ENCODE results near the gene PROM1.

PROM1 gene, protein sequence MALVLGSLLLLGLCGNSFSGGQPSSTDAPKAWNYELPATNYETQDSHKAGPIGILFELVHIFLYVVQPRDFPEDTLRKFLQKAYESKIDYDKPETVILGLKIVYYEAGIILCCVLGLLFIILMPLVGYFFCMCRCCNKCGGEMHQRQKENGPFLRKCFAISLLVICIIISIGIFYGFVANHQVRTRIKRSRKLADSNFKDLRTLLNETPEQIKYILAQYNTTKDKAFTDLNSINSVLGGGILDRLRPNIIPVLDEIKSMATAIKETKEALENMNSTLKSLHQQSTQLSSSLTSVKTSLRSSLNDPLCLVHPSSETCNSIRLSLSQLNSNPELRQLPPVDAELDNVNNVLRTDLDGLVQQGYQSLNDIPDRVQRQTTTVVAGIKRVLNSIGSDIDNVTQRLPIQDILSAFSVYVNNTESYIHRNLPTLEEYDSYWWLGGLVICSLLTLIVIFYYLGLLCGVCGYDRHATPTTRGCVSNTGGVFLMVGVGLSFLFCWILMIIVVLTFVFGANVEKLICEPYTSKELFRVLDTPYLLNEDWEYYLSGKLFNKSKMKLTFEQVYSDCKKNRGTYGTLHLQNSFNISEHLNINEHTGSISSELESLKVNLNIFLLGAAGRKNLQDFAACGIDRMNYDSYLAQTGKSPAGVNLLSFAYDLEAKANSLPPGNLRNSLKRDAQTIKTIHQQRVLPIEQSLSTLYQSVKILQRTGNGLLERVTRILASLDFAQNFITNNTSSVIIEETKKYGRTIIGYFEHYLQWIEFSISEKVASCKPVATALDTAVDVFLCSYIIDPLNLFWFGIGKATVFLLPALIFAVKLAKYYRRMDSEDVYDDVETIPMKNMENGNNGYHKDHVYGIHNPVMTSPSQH

DNA sequence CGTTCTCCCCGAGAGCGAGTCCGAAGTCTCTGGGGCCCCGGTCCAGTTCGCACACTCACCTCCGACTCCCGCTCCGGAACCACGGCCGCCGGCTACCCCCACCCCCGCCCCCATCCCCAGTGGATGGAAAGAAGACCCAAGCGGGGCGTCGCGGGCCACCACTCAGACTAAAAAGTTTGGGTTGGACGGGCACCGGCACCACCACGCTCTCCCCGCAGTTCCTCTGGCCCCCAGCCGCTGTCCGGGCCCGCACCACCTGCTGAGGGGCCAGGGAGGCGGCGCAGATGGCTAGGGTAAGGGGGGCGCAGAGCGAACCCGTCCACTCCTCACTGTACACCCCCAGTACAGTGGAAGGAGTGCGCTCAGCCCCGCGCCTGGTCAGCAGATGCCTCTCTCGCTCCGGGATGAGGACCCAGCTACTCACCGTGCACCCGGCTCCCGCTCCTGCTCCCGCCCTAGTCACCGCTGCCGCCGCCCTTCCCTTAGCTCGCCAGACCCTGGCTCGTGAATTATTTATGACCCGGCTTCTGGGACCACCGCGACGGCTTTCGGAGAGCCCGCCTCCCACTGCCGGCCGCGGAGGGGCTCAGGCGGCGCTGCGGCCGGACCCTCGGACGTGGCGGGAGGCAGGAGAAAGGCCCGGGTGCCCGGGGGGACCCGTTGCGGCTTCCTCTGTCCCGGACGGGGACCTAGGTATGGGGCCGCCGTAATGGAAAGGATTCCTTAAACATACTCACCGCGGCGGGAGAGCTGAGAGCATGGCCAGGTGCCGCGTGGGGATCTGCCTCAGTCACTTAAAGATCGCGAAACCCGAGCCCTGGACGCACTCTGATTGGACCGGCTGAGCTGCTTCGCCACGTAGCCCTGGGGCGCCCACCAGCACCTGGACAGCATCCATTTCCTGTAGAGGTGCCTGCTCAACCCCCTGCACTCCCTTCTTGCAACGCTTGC, at the start of gene PROM1:
PROM1 (minus strand) TSS at position 783 of the 951 bp plus-strand sequence. CDS start 8,117 bp downstream, outside the sequence.
- no peak within 1 kb of the TSS for H3K4me3 ChIP-seq (ENCODE audit: low read length)
- no peak within 1 kb of the TSS for H3K4me2 ChIP-seq (ENCODE audit: low read depth, low read length)
- H3K9me2 ChIP-seq (replicated peaks; ENCODE audit: insufficient read depth, low read length) = no peaks in the 10 kb centered on the region
- H3K36me3 ChIP-seq (replicated peaks; ENCODE audit: insufficient read depth, low read length) = no peaks in the 10 kb centered on the region
- no peak within 1 kb of the TSS for H3K9ac ChIP-seq (ENCODE audit: low read length)
- H3K79me2 ChIP-seq (ENCODE audit: low read length) = no peaks in the 10 kb centered on the region
- H3K9me3 ChIP-seq (replicated peaks; ENCODE audit: insufficient read depth, low read length) = no peaks in the 10 kb centered on the region
- H4K20me1 ChIP-seq (ENCODE audit: insufficient read depth, low read length) = no peaks in the 10 kb centered on the region
- TF ChIP-seq, protein P1, sequence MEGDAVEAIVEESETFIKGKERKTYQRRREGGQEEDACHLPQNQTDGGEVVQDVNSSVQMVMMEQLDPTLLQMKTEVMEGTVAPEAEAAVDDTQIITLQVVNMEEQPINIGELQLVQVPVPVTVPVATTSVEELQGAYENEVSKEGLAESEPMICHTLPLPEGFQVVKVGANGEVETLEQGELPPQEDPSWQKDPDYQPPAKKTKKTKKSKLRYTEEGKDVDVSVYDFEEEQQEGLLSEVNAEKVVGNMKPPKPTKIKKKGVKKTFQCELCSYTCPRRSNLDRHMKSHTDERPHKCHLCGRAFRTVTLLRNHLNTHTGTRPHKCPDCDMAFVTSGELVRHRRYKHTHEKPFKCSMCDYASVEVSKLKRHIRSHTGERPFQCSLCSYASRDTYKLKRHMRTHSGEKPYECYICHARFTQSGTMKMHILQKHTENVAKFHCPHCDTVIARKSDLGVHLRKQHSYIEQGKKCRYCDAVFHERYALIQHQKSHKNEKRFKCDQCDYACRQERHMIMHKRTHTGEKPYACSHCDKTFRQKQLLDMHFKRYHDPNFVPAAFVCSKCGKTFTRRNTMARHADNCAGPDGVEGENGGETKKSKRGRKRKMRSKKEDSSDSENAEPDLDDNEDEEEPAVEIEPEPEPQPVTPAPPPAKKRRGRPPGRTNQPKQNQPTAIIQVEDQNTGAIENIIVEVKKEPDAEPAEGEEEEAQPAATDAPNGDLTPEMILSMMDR (IDR thresholded peaks at IDR 0.05; ENCODE audit: low read length) = no peak
- no peak for TF ChIP-seq EZH2phosphoT487 (IDR thresholded peaks at IDR 0.05; ENCODE audit: low read length)
- no peak for TF ChIP-seq EZH2 (optimal IDR thresholded peaks at IDR 0.05; ENCODE audit: low read depth, low read length)
- no peak for DNase-seq
- peaks cover 38% of the 10 kb centered on the region for H3K27me3 ChIP-seq (replicated peaks; ENCODE audit: insufficient read depth, low read length)
- no peak within 1 kb of the TSS for H3K27ac ChIP-seq (ENCODE audit: low read length)
- no peak within 1 kb of the TSS for H2AFZ ChIP-seq (ENCODE audit: low read length)
- peaks cover 14% of the 10 kb centered on the region for H3K4me1 ChIP-seq (ENCODE audit: low read length)
- no peaks in the 10 kb centered on the region for H3F3A ChIP-seq (ENCODE audit: insufficient read depth, low read length)

GRCh38 chr4:16133406-16133805, 49.6 kb upstream of the PROM1 start:
- Histone ChIP-seq H3K9ac (ENCODE audit: low read length) (no peak overlapping the region), H2AFZ (ENCODE audit: low read length) (no peak overlapping the region), H3K27me3 (replicated peaks; ENCODE audit: insufficient read depth, low read length) (no peaks in the 10 kb centered on the region), H3K4me2 (ENCODE audit: low read depth, low read length) (no peak overlapping the region), H3K27ac (ENCODE audit: low read length) (no peak overlapping the region), H3F3A (ENCODE audit: insufficient read depth, low read length) (no peaks in the 10 kb centered on the region), H3K36me3 (replicated peaks; ENCODE audit: insufficient read depth, low read length) (no peaks in the 10 kb centered on the region), H3K9me3 (replicated peaks; ENCODE audit: insufficient read depth, low read length) (no peaks in the 10 kb centered on the region), H3K9me2 (replicated peaks; ENCODE audit: insufficient read depth, low read length) (no peaks in the 10 kb centered on the region), H3K79me2 (ENCODE audit: low read length) (no peaks in the 10 kb centered on the region), H4K20me1 (ENCODE audit: insufficient read depth, low read length) (no peaks in the 10 kb centered on the region), H3K4me3 (ENCODE audit: low read length) (no peak overlapping the region), H3K4me1 (ENCODE audit: low read length) (no peaks in the 10 kb centered on the region)
- TF ChIP-seq, protein P1 (IDR thresholded peaks at IDR 0.05; ENCODE audit: low read length) = no peak
- TF ChIP-seq EZH2 (optimal IDR thresholded peaks at IDR 0.05; ENCODE audit: low read depth, low read length) = no peak
- no peak for TF ChIP-seq EZH2phosphoT487 (IDR thresholded peaks at IDR 0.05; ENCODE audit: low read length)
- no peak for DNase-seq

DNA sequence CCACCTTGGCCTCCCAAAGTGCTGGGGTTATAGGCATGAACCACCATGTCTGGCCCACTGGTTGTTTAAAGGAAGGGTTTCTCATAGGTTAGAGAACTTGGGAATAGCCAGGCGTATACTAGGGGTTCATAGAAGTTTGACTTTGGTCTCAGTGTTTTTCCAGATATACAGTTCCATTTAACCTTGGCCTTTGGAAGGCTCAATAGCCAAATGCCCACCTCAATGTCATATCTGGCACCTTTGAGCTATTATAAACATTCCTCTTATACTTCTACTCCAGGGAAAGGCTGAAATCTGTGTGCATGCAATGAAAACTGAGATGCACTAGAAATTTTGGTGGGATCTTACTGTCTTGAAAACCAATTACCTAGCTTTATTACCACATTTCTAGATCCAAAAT, 47.5 kb upstream of the PROM1 start:
- Histone ChIP-seq H3K9ac (ENCODE audit: low read length) (no peak overlapping the region), H3K4me2 (ENCODE audit: low read depth, low read length) (no peak overlapping the region), H3K4me1 (ENCODE audit: low read length) (no peaks in the 10 kb centered on the region), H3K36me3 (replicated peaks; ENCODE audit: insufficient read depth, low read length) (no peaks in the 10 kb centered on the region), H3K9me3 (replicated peaks; ENCODE audit: insufficient read depth, low read length) (no peaks in the 10 kb centered on the region), H4K20me1 (ENCODE audit: insufficient read depth, low read length) (no peaks in the 10 kb centered on the region), H3K9me2 (replicated peaks; ENCODE audit: insufficient read depth, low read length) (no peaks in the 10 kb centered on the region), H3K79me2 (ENCODE audit: low read length) (no peaks in the 10 kb centered on the region), H3K27ac (ENCODE audit: low read length) (no peak overlapping the region), H3K4me3 (ENCODE audit: low read length) (no peak overlapping the region), H3F3A (ENCODE audit: insufficient read depth, low read length) (no peaks in the 10 kb centered on the region), H3K27me3 (replicated peaks; ENCODE audit: insufficient read depth, low read length) (no peaks in the 10 kb centered on the region), H2AFZ (ENCODE audit: low read length) (no peak overlapping the region)
- TF ChIP-seq, protein P1 (IDR thresholded peaks at IDR 0.05; ENCODE audit: low read length) = no peak
- TF ChIP-seq EZH2phosphoT487 (IDR thresholded peaks at IDR 0.05; ENCODE audit: low read length) (no peak), EZH2 (optimal IDR thresholded peaks at IDR 0.05; ENCODE audit: low read depth, low read length) (no peak)
- DNase-seq = no peak
